Endothelial cell of umbilical vein (primary cell): ENCODE data around the gene GRM5. TPM values are rescaled to one million over a fixed set of nuclear protein-coding genes. Genes with fewer than 3 reads are reported as not detected.
"Not testable (repeated sequence)": the region's sequence is repeated elsewhere in the genome, so short reads cannot be mapped to it uniquely, and the experiment has no call there.

ENCODE experiments used
- BruUV-seq: library from RNA; stranded (reverse); fragments of 400-500 nt; replicated peaks from 2 replicates; lab custom pipeline; 2021; lab: Mats Ljungman, UMichigan
- CTCF ChIA-PET: fragments of 300-600, 350-600 bp; sonication (Branson Sonifier 250); formaldehyde crosslinking; loops from one replicate; lab custom pipeline; 2021; ENCODE audit warnings: antibody characterized with exemption, inconsistent platforms; lab: Charles Lee
- POLR2A ChIA-PET: fragments of 300-600, 350-600 bp; sonication (Branson Sonifier 250); formaldehyde crosslinking; loops from one replicate; lab custom pipeline; 2021; ENCODE audit warnings: antibody characterized with exemption, inconsistent platforms; lab: Charles Lee
- DNase-seq: peaks from one replicate; pipeline ENCODE4 v3.0.0-alpha.2; 2011; ENCODE audit warnings: low read depth, low spot score
- FAIRE-seq: peaks from 2 replicates; lab custom pipeline; 2011; peaks lifted over from hg19 to GRCh38; lab: Jason Lieb, UNC
- H2AFZ ChIP-seq: 2 replicates; pipeline ENCODE4 v1.6.0; 2012; ENCODE audit warnings: low read depth, low read length, control low read depth, inconsistent platforms
- H3K27ac ChIP-seq: 2 replicates; pipeline ENCODE4 v1.5.1; 2011; ENCODE audit warnings: low read depth, mild to moderate bottlenecking, control low read depth, low read length, moderate library complexity; ENCODE audit not compliant: insufficient read depth
- H3K27me3 ChIP-seq, 2 experiments: 2 replicates each; pipeline versions ENCODE4 v1.6.0 to v1.6.1; 2011; ENCODE audit warnings: low read length in 2 of 2, mixed read lengths in 1 of 2; ENCODE audit not compliant: control insufficient read depth in 2 of 2, insufficient read depth in 2 of 2
- H3K36me3 ChIP-seq, 2 experiments: 2 replicates in 1 of 2; 3 replicates in 1 of 2; pipeline ENCODE4 v1.5.1; 2011; ENCODE audit warnings: low read length in 2 of 2, mild to moderate bottlenecking in 1 of 2, moderate library complexity in 1 of 2; ENCODE audit not compliant: control insufficient read depth in 2 of 2, insufficient read depth in 2 of 2; ENCODE audit errors: extremely low read depth in 1 of 2
- H3K4me1 ChIP-seq: 3 replicates; pipeline ENCODE4 v1.5.1; 2011; ENCODE audit warnings: mild to moderate bottlenecking, low read length; ENCODE audit not compliant: control insufficient read depth, insufficient read depth; ENCODE audit errors: extremely low read depth
- H3K4me2 ChIP-seq: 2 replicates; pipeline ENCODE4 v1.6.1; 2011; ENCODE audit warnings: low read length, control low read depth, mixed read lengths; ENCODE audit not compliant: insufficient read depth
- H3K4me3 ChIP-seq, 3 experiments: fragments of 200-600 bp in 1 of 3; sonication (generic), shearing (Covaris generic) in 1 of 3; replicated peaks in 1 of 3; 2 replicates each; pipeline ENCODE4 v1.5.1; 2011 to 2016; ENCODE audit warnings: control low read depth in 3 of 3, low read length in 3 of 3, mild to moderate bottlenecking in 2 of 3, inconsistent platforms in 1 of 3, low read depth in 1 of 3, moderate library complexity in 1 of 3; ENCODE audit not compliant: insufficient read depth in 1 of 3
- H3K79me2 ChIP-seq: 2 replicates; pipeline ENCODE4 v1.6.0; 2012; ENCODE audit warnings: low read length, inconsistent platforms; ENCODE audit not compliant: control insufficient read depth, insufficient read depth
- H3K9ac ChIP-seq: replicated peaks from 2 replicates; pipeline ENCODE3; 2011; ENCODE audit warnings: low read length, control low read depth; ENCODE audit not compliant: insufficient read depth; ENCODE audit errors: extremely low read depth
- H3K9me1 ChIP-seq: replicated peaks from 3 replicates; pipeline ENCODE4 v1.6.0; 2011; ENCODE audit warnings: mild to moderate bottlenecking, low read length; ENCODE audit not compliant: control insufficient read depth, insufficient read depth; ENCODE audit errors: extremely low read depth
- H3K9me3 ChIP-seq: replicated peaks from 2 replicates; pipeline ENCODE4 v1.5.1; 2012; ENCODE audit warnings: low read length, inconsistent platforms; ENCODE audit not compliant: control insufficient read depth, insufficient read depth
- H4K20me1 ChIP-seq: replicated peaks from 2 replicates; pipeline ENCODE3; 2011; ENCODE audit warnings: mild to moderate bottlenecking, low read length; ENCODE audit not compliant: control insufficient read depth, insufficient read depth; ENCODE audit errors: extremely low read depth
- CTCF ChIP-seq, 2 donors: IDR thresholded peaks; 1 replicate in 1 of 2; 2 replicates in 1 of 2; pipeline ENCODE4 v1.5.1; 2011; ENCODE audit warnings: low read length in 2 of 2, mild to moderate bottlenecking in 2 of 2, moderate library complexity in 2 of 2, control low read depth in 1 of 2, inconsistent platforms in 1 of 2, low read depth in 1 of 2; ENCODE audit not compliant: insufficient read depth in 1 of 2; ENCODE audit errors: extremely low read depth in 1 of 2
- EZH2 ChIP-seq: IDR thresholded peaks from 2 replicates; pipeline ENCODE4 v1.6.1; 2012; ENCODE audit warnings: borderline replicate concordance, low read depth, mild to moderate bottlenecking, moderate library complexity, low read length, inconsistent platforms; ENCODE audit not compliant: severe bottlenecking
- FOS ChIP-seq: IDR thresholded peaks from 2 replicates; pipeline ENCODE4 v1.6.1; 2011; ENCODE audit warnings: mild to moderate bottlenecking, low read length, moderate library complexity, borderline replicate concordance; ENCODE audit not compliant: insufficient read depth
- GATA2 ChIP-seq: IDR thresholded peaks from 2 replicates; pipeline ENCODE4 v1.7.0; 2011; ENCODE audit warnings: low read depth, mild to moderate bottlenecking, moderate library complexity, mixed read lengths, low read length; ENCODE audit not compliant: insufficient read length, insufficient read depth
- JUN ChIP-seq: IDR thresholded peaks from 2 replicates; pipeline ENCODE4 v1.6.1; 2011; ENCODE audit warnings: borderline replicate concordance, low read depth; ENCODE audit not compliant: insufficient read length, insufficient read depth
- MAX ChIP-seq: IDR thresholded peaks from 2 replicates; pipeline ENCODE4 v1.6.1; 2011; ENCODE audit not compliant: insufficient read depth, insufficient read length
- MYC ChIP-seq: IDR thresholded peaks from one replicate; pipeline ENCODE4 v1.6.1; 2011; ENCODE audit warnings: mild to moderate bottlenecking, low read depth, low read length
- POLR2A ChIP-seq: IDR thresholded peaks from 2 replicates; pipeline ENCODE4 v1.6.1; 2012; ENCODE audit warnings: low read depth, mild to moderate bottlenecking, control low read depth, low read length
- POLR2AphosphoS5 ChIP-seq: IDR thresholded peaks from 2 replicates; pipeline ENCODE4 v1.6.1; 2012; ENCODE audit warnings: low read depth, mild to moderate bottlenecking, control low read depth, low read length, moderate library complexity; ENCODE audit not compliant: insufficient read depth
- dilution Hi-C: fragments of 300-500 bp; cut with MboI; formaldehyde crosslinking; loops from one replicate; pipeline ENCODE4 v1.15.0; 2019; ENCODE audit warnings: low sequenced_read_pairs; ENCODE audit not compliant: extremely low pct_ligation_motif_present
- intact Hi-C: fragments of 100-400 bp; cut with micrococcal nuclease; formaldehyde crosslinking; loops from one replicate; pipeline ENCODE4 v1.10.0; 2022
- polyA plus RNA-seq, 4 experiments: library from polyadenylated mRNA; depleted of rRNA in 3 of 4; stranded (reverse) in 3 of 4; unstranded in 1 of 4; fragments of >200 nt; gene quantifications; 2 replicates each; pipeline versions ENCODE4 v1.2.1 to v1.2.3, GENCODE V29; 2011 to 2012; ENCODE audit warnings: missing spikeins in 1 of 4
- total RNA-seq: library from RNA; stranded (reverse); gene quantifications from 2 replicates; pipeline ENCODE4 v1.2.3, GENCODE V29; 2021

The GRM5 gene
- total and polyA plus RNA-seq, 2 donors (not counting 3 experiments of a cell fraction or from before 2014, with no cell fraction given): 0.10 to 0.11 TPM

- CTCF ChIA-PET, DNase-seq, H3K79me2 ChIP-seq, H3K4me3 ChIP-seq, H3K36me3 ChIP-seq, H3K4me2 ChIP-seq, H3K27ac ChIP-seq, H3K9me1 ChIP-seq, dilution Hi-C loops, POLR2A ChIA-PET, H3K9me3 ChIP-seq, H2AFZ ChIP-seq, H3K4me1 ChIP-seq, BruUV-seq, FAIRE-seq, H4K20me1 ChIP-seq, H3K27me3 ChIP-seq, H3K9ac ChIP-seq, intact Hi-C loops: not testable (repeated sequence)
Observed at GRCh38 chr11:89084951-89085350, 19.2 kb upstream of the GRM5 start.

- H3K4me3 ChIP-seq, H3K79me2 ChIP-seq, H3K9me1 ChIP-seq, H3K27me3 ChIP-seq, H3K27ac ChIP-seq, BruUV-seq, H3K4me2 ChIP-seq, H3K4me1 ChIP-seq, FAIRE-seq, CTCF ChIA-PET, POLR2A ChIA-PET, H3K36me3 ChIP-seq, intact Hi-C loops, dilution Hi-C loops, H2AFZ ChIP-seq, H4K20me1 ChIP-seq, DNase-seq, H3K9me3 ChIP-seq, H3K9ac ChIP-seq: not testable (repeated sequence)
Observed at GRCh38 chr11:89070911-89071310, 5.1 kb upstream of the GRM5 start.

GRCh38 chr11:89067264-89067663 is 1.5 kb upstream of the GRM5 start:
- CTCF ChIA-PET: no interaction called here
- FAIRE-seq (no peak), DNase-seq (no peak)
- H4K20me1 ChIP-seq: no peaks in the 10 kb centered on the region
- no peak overlapping the region for H2AFZ ChIP-seq
- POLR2A ChIA-PET: no interaction called here
- TF ChIP-seq EZH2: no peak
- no peak for TF ChIP-seq FOS
- TF ChIP-seq MAX: no peak
- no peak for TF ChIP-seq POLR2A
- TF ChIP-seq CTCF (IDR thresholded peaks at IDR 0.05; ENCODE audit: extremely low read depth in 1 of 2, insufficient read depth in 1 of 2, low read depth in 1 of 2, low read length in 2 of 2): no peak
- TF ChIP-seq MYC: no peak
- no peak for TF ChIP-seq POLR2AphosphoS5
- no peak for TF ChIP-seq GATA2
- TF ChIP-seq JUN: no peak
- H3K9me3 ChIP-seq: no peaks in the 10 kb centered on the region
- no peak overlapping the region for H3K4me2 ChIP-seq
- no peaks in the 10 kb centered on the region for H3K4me1 ChIP-seq
- H3K79me2 ChIP-seq: no peaks in the 10 kb centered on the region
- H3K4me3 ChIP-seq: no peak overlapping the region
- intact Hi-C loops (no loop called here), dilution Hi-C loops (no loop called here)
- peaks cover 21 to 23% of the 10 kb centered on the region in 2 experiments for H3K27me3 ChIP-seq
- H3K9ac ChIP-seq: no peak overlapping the region
- H3K9me1 ChIP-seq: no peaks in the 10 kb centered on the region
- no peaks in the 10 kb centered on the region for H3K36me3 ChIP-seq
- no peak overlapping the region for H3K27ac ChIP-seq
- no TSS peak for BruUV-seq
